ENCODE results near the gene SULT1B1.

- TF ChIP-seq CTCF (IDR thresholded peaks at IDR 0.05; ENCODE audit: low read length) (no peak), EZH2 (optimal IDR thresholded peaks at IDR 0.05; ENCODE audit: low read depth, low read length) (no peak)
Measured at GRCh38 chr4:69787879-69788278, 27.5 kb upstream of the SULT1B1 start.
